Epithelial cell of esophagus (primary cell): Measurements from ENCODE around the gene PHLDA1.

Source experiments
- DNase-seq: peaks from one replicate; pipeline ENCODE4 v3.0.0; 2010; ENCODE audit warnings: low read depth
- H3K4me3 ChIP-seq: 2 replicates; pipeline ENCODE4 v1.5.1; 2011; ENCODE audit warnings: mild to moderate bottlenecking, low read length, control low read depth
- CTCF ChIP-seq: IDR thresholded peaks from 2 replicates; pipeline ENCODE4 v1.5.1; 2011; ENCODE audit warnings: low read depth, mild to moderate bottlenecking, low read length, control low read depth, inconsistent platforms; ENCODE audit not compliant: insufficient read depth; ENCODE audit errors: missing control alignments

PHLDA1 gene

GRCh38 chr12:76031414-76032042 lies at the start of gene PHLDA1:
TSS of gene PHLDA1 (minus strand) at chr12:76031776.
- H3K4me3 ChIP-seq = peak within 1 kb of the TSS; percentile 83
- DNase-seq = peak; percentile 97
- TF ChIP-seq CTCF = peak; percentile 47

- H3K4me3 ChIP-seq = no peak overlapping the region
- peak; percentile 8 for TF ChIP-seq CTCF
- DNase-seq = no peak
These were observed 49.3 kb upstream of the PHLDA1 start for GRCh38 chr12:76080729-76081415.

- no peak for DNase-seq
- TF ChIP-seq CTCF = no peak
- H3K4me3 ChIP-seq = no peak overlapping the region
These were observed 48.6 kb upstream of the PHLDA1 start for GRCh38 chr12:76080017-76080728.

- no peak overlapping the region for H3K4me3 ChIP-seq
- TF ChIP-seq CTCF = no peak
- DNase-seq = no peak
These were observed 47.2 kb upstream of the PHLDA1 start for GRCh38 chr12:76078748-76079147.

GRCh38 chr12:76075448-76075847 lies 43.9 kb upstream of the PHLDA1 start:
- DNase-seq = no peak
- H3K4me3 ChIP-seq = no peak overlapping the region
- TF ChIP-seq CTCF = no peak

- no peak for DNase-seq
- TF ChIP-seq CTCF = no peak
- H3K4me3 ChIP-seq = no peak overlapping the region
These were observed 43.2 kb upstream of the PHLDA1 start for GRCh38 chr12:76074701-76075336.
